ENCODE results near the gene BPTF. TPM values are rescaled to one million over a fixed set of nuclear protein-coding genes. Genes with fewer than 3 reads are reported as not detected.

Gene BPTF
- total and polyA plus RNA-seq, 2 experiments from 2014 or later: 50.5 to 83.9 TPM

GRCh38 chr17:67931227-67931626 is 105.9 kb downstream of the BPTF start:
- H3K27ac ChIP-seq: no peak overlapping the region
- H3K36me3 ChIP-seq: peaks cover 92% of the 10 kb centered on the region
- no peak overlapping the region for H3K4me3 ChIP-seq
- peak in 1 of 2 donors; percentile 14 for DNase-seq (ENCODE audit: low read depth in 1 of 2, low spot score in 1 of 2)
- H3K9me3 ChIP-seq (ENCODE audit: low read depth): no peaks in the 10 kb centered on the region
- H3K27me3 ChIP-seq: no peaks in the 10 kb centered on the region
- H3K4me1 ChIP-seq (ENCODE audit: low read depth): no peaks in the 10 kb centered on the region
- TF ChIP-seq CTCF (IDR thresholded peaks at IDR 0.05; ENCODE audit: low read depth, low read length): no peak

- DNase-seq (ENCODE audit: low read depth in 1 of 2, low spot score in 1 of 2): peak; percentile 7 to 26
- Histone ChIP-seq H3K4me3 (no peak overlapping the region), H3K9me3 (ENCODE audit: low read depth) (no peaks in the 10 kb centered on the region), H3K4me1 (ENCODE audit: low read depth) (no peaks in the 10 kb centered on the region), H3K27me3 (no peaks in the 10 kb centered on the region), H3K27ac (no peak overlapping the region), H3K36me3 (peaks cover 77% of the 10 kb centered on the region)
- peak; percentile 48 for TF ChIP-seq CTCF (IDR thresholded peaks at IDR 0.05; ENCODE audit: low read depth, low read length)
Observed at GRCh38 chr17:67942810-67943209, 117.5 kb downstream of the BPTF start.

- Histone ChIP-seq H3K27me3 (no peaks in the 10 kb centered on the region), H3K36me3 (peaks cover 83% of the 10 kb centered on the region), H3K9me3 (ENCODE audit: low read depth) (no peaks in the 10 kb centered on the region), H3K4me1 (ENCODE audit: low read depth) (no peaks in the 10 kb centered on the region), H3K27ac (no peak overlapping the region), H3K4me3 (no peak overlapping the region)
- no peak for DNase-seq (ENCODE audit: low read depth in 1 of 2, low spot score in 1 of 2)
- TF ChIP-seq CTCF (IDR thresholded peaks at IDR 0.05; ENCODE audit: low read depth, low read length): no peak
Observed at GRCh38 chr17:67944035-67944434, 118.7 kb downstream of the BPTF start.

- no peaks in the 10 kb centered on the region for H3K27me3 ChIP-seq
- H3K36me3 ChIP-seq: peaks cover 76% of the 10 kb centered on the region
- no peak for TF ChIP-seq CTCF (IDR thresholded peaks at IDR 0.05; ENCODE audit: low read depth, low read length)
- H3K27ac ChIP-seq: no peak overlapping the region
- no peak overlapping the region for H3K4me3 ChIP-seq
- no peak for DNase-seq (ENCODE audit: low read depth in 1 of 2, low spot score in 1 of 2)
- H3K4me1 ChIP-seq (ENCODE audit: low read depth): no peaks in the 10 kb centered on the region
- H3K9me3 ChIP-seq (ENCODE audit: low read depth): no peaks in the 10 kb centered on the region
Observed at GRCh38 chr17:67946513-67946912, 121.2 kb downstream of the BPTF start.

GRCh38 chr17:67947325-67947813 is 122.1 kb downstream of the BPTF start:
- H3K36me3 ChIP-seq: peaks cover 81% of the 10 kb centered on the region
- no peaks in the 10 kb centered on the region for H3K27me3 ChIP-seq
- H3K4me3 ChIP-seq: no peak overlapping the region
- no peak for TF ChIP-seq CTCF (IDR thresholded peaks at IDR 0.05; ENCODE audit: low read depth, low read length)
- no peak for DNase-seq (ENCODE audit: low read depth in 1 of 2, low spot score in 1 of 2)
- H3K27ac ChIP-seq: no peak overlapping the region
- no peaks in the 10 kb centered on the region for H3K9me3 ChIP-seq (ENCODE audit: low read depth)
- H3K4me1 ChIP-seq (ENCODE audit: low read depth): no peaks in the 10 kb centered on the region

GRCh38 chr17:67950945-67951344 is 125.6 kb downstream of the BPTF start:
- TF ChIP-seq CTCF (IDR thresholded peaks at IDR 0.05; ENCODE audit: low read depth, low read length): no peak
- Histone ChIP-seq H3K27me3 (no peaks in the 10 kb centered on the region), H3K36me3 (peaks cover 61% of the 10 kb centered on the region), H3K9me3 (ENCODE audit: low read depth) (no peaks in the 10 kb centered on the region), H3K4me3 (no peak overlapping the region), H3K27ac (no peak overlapping the region), H3K4me1 (ENCODE audit: low read depth) (no peaks in the 10 kb centered on the region)
- DNase-seq (ENCODE audit: low read depth in 1 of 2, low spot score in 1 of 2): no peak

Data from cardiac muscle cell (in vitro differentiated cells and primary cell).